ENCODE measurements around the gene C11orf97.
"Not testable (repeated sequence)": the region's sequence is repeated elsewhere in the genome, so short reads cannot be mapped to it uniquely, and the experiment has no call there.

The C11orf97 gene

GRCh38 chr11:94558468-94558867 lies 46.2 kb downstream of the C11orf97 start:
- DNase-seq = peak; percentile 81 to 94

GRCh38 chr11:94558932-94559331 lies 46.7 kb downstream of the C11orf97 start:
- DNase-seq = no peak

GRCh38 chr11:94559361-94559760 lies 47.1 kb downstream of the C11orf97 start:
- peak; percentile 75 to 92 for DNase-seq

GRCh38 chr11:94560834-94561233 lies 48.6 kb downstream of the C11orf97 start:
- peak in 1 of 2 donors; percentile 60 for DNase-seq

GRCh38 chr11:94563176-94563847 lies 51.1 kb downstream of the C11orf97 start:
- DNase-seq = no peak

DNA sequence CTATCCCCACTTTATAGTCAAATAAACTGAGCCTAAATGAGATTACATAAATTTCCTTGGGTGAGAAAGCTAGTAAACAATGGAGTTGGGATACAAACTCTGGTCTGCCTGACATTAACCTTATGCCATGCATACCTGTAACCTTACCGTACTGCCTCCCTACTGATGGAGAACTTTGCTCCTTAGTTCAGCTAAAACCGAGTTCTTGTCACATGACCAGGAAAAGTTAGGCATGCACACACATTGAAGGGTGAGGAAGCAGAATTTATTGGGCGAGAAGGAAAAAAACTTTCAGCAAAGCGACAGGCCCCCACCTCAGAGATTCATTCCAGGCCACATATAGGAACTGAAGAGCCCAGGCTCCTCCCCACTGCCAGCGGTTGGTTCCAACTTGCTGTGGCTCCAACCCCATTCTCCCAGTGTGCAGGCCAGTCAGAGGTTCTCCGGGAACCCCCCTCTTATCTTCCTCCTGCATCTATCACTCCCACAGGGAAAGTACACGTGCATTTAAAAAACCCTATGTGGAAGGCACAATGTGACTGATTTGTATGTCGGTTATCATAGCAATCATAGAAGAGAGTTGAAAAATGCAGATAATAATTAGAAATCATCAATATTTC lies 51.7 kb downstream of the C11orf97 start:
- peak in 1 of 2 donors; percentile 77 for DNase-seq

DNA sequence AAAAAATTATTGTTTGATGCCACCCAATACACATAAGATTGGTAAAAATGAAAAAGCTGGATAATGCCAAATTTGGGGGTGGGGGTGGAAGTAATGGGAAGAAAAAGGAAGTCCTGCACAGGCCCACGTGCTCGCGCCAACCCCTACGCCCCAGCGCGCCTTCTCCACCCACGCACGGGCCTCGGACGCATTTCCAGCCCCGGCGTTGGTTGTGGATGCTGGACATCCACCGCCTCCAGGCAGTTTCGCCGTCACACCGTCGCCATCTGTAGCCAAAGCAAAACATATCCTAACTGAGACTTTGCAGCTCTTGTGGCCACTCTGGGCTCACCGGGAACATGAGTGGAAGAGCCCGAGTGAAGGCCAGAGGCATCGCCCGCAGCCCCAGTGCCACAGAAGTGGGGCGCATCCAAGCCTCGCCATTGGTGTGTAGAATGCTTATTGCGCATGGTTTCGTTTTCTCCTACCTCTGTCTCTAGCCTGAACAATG lies 55.0 kb downstream of the C11orf97 start, which contains the start of gene PIWIL4:
PIWIL4 (plus strand) TSS at position 188 of the 490 bp plus-strand sequence; CDS start at position 339, 151 bp downstream.
- DNase-seq = no peak

GRCh38 chr11:94568200-94568599 lies 55.9 kb downstream of the C11orf97 start:
- no peak for DNase-seq

GRCh38 chr11:94568717-94569116 lies 56.5 kb downstream of the C11orf97 start:
- DNase-seq = no peak

GRCh38 chr11:94572975-94573374 lies 60.7 kb downstream of the C11orf97 start:
- DNase-seq = not testable (repeated sequence)

DNA sequence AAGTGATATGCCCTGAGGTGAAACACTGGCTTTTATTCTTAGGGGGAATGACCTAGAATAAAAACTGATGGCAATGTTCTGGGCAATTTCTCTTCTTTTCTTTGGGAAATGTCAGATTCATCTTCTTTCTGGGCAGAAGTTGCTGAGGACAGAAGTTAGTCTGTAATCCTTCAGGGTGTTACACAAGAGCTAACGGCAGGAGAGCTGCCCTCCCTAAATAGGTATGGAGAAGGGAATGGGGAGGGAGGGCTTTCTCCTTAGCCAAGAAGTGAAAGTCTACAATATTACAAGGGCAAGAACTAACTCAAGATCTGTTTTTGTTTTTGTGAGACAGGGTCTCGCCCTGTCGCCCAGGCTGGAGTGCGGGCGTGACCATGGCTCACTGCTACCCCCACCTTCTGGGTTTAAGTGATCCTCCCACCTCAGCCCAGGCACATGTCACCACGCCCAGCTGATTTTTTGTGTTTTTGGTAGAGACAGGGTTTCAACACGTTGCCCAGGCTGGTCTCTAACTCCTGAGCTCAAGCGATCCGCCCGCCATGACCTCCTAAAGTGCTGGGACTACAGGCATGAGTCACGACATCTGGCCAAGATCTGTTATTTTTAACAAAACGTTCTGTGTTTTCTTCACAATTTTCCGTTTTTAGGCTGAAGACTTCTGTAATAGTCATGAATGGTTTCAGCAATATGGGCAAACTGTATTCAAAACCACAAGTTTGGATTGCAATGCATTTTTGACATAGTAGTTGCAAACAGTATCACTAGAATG lies 62.1 kb downstream of the C11orf97 start:
- peak; percentile 71 to 82 for DNase-seq

GRCh38 chr11:94576306-94576705 lies 64.0 kb downstream of the C11orf97 start:
- no peak for DNase-seq

DNA sequence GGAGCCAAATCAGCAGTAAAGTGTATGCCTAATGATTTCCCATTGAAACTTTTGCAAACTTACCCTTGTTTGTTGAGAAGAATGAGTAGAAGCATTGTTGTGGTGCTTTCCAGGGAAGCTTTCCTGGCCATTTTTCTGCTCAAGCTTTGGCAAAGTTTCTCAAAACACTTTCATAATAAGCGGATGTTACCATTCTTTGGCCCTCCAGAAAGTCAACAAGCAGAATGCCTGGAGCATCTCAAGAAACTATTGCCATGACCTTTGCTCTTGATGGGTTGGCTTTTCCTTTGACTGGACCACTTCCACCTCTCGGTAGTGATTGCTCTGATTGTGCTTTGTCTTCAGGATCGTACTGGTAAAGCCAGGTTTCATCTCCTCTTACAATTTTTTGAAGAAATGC lies 65.6 kb downstream of the C11orf97 start:
- DNase-seq = no peak
